PC-3 (cell line): ENCODE measurements around the gene PES1.

Experiments used
- EZH2 ChIP-seq: fragments of 300-600 bp; sonication (generic); IDR thresholded peaks from one replicate; pipeline ENCODE4 v1.6.1; 2017; ENCODE audit warnings: antibody characterized with exemption, mild to moderate bottlenecking, low read length; ENCODE audit not compliant: unreplicated experiment
- EZH2phosphoT487 ChIP-seq: fragments of 300-600 bp; sonication (generic); IDR thresholded peaks from 2 replicates; pipeline ENCODE4 v1.6.1; 2018; ENCODE audit warnings: mild to moderate bottlenecking, antibody characterized with exemption, low read length, borderline replicate concordance
- TF ChIP-seq, protein P1 (sequence below): fragments of 300-600 bp; sonication (generic); conservative IDR thresholded peaks from 2 replicates; pipeline ENCODE4 v1.5.1; 2017; ENCODE audit warnings: antibody characterized with exemption, low read depth, mild to moderate bottlenecking, low read length

DNA sequence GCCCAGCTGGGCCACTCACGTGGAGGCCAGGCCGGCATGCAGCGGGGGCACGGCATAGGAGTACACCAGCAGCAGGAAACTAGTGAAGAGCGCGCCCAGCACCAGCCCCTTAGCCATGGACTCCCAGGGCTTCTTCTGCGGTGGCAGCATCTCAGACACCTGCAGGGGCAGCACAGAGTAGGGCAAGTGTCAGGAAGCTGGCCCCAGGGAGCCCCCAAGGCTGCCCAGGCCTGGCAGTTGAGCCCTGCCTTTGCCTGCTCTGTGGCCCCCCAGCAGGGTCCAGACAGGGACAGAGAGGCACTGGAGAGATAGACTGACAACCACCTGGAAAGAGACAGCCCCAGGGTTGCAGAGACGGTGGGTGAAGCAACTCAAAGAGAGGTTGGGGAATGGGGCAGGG, 34.5 kb downstream of the PES1 start:
- TF ChIP-seq EZH2 = no peak
- TF ChIP-seq, protein P1, sequence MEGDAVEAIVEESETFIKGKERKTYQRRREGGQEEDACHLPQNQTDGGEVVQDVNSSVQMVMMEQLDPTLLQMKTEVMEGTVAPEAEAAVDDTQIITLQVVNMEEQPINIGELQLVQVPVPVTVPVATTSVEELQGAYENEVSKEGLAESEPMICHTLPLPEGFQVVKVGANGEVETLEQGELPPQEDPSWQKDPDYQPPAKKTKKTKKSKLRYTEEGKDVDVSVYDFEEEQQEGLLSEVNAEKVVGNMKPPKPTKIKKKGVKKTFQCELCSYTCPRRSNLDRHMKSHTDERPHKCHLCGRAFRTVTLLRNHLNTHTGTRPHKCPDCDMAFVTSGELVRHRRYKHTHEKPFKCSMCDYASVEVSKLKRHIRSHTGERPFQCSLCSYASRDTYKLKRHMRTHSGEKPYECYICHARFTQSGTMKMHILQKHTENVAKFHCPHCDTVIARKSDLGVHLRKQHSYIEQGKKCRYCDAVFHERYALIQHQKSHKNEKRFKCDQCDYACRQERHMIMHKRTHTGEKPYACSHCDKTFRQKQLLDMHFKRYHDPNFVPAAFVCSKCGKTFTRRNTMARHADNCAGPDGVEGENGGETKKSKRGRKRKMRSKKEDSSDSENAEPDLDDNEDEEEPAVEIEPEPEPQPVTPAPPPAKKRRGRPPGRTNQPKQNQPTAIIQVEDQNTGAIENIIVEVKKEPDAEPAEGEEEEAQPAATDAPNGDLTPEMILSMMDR = no peak
- TF ChIP-seq EZH2phosphoT487 = no peak
